RWPE2 (cell line): ENCODE data around the gene OGFR.

Experiments used
- ATAC-seq: fragments of 200-7000 bp; cut with Tn5 transposase; 3 replicates; pipeline ENCODE4 v1.9.1; 2021; ENCODE audit warnings: low read depth
- DNase-seq: peaks from one replicate; pipeline ENCODE4 v3.0.0-alpha.2; 2020; ENCODE audit warnings: low spot score
- H3K27ac ChIP-seq: fragments of 450-650 bp; 2 replicates; pipeline ENCODE4 v1.5.1; 2017; ENCODE audit warnings: mild to moderate bottlenecking; ENCODE audit not compliant: poor library complexity, severe bottlenecking
- H3K27me3 ChIP-seq: fragments of 250-450 bp; sonication (Bioruptor Pico); 2 replicates; pipeline ENCODE4 v1.5.1; 2021; ENCODE audit warnings: mild to moderate bottlenecking, moderate library complexity; ENCODE audit not compliant: insufficient read depth, poor library complexity, severe bottlenecking
- H3K36me3 ChIP-seq: fragments of 250-450 bp; sonication (Bioruptor Pico); 2 replicates; pipeline ENCODE4 v1.5.1; 2020; ENCODE audit warnings: low read depth, mild to moderate bottlenecking, moderate library complexity
- H3K4me1 ChIP-seq: fragments of 250-450 bp; sonication (Bioruptor Pico); 2 replicates; pipeline ENCODE4 v1.5.1; 2021; ENCODE audit warnings: mild to moderate bottlenecking, moderate library complexity; ENCODE audit not compliant: insufficient read depth, poor library complexity, severe bottlenecking
- H3K4me3 ChIP-seq: fragments of 250-450 bp; sonication (Bioruptor Pico); 2 replicates; pipeline ENCODE4 v1.5.1; 2021; ENCODE audit warnings: mild to moderate bottlenecking, moderate library complexity; ENCODE audit not compliant: severe bottlenecking
- H3K9me3 ChIP-seq: fragments of 250-450 bp; sonication (Bioruptor Pico); 2 replicates; pipeline ENCODE4 v1.5.1; 2021; ENCODE audit warnings: mild to moderate bottlenecking, moderate library complexity; ENCODE audit not compliant: severe bottlenecking
- CTCF ChIP-seq: fragments of 450-650 bp; IDR thresholded peaks from one replicate; pipeline ENCODE4 v1.5.1; 2017; ENCODE audit warnings: mild to moderate bottlenecking, moderate library complexity; ENCODE audit not compliant: poor library complexity, severe bottlenecking

The OGFR gene

GRCh38 chr20:62834967-62835730, 30.5 kb downstream of the OGFR start:
- TF ChIP-seq CTCF: no peak
- Histone ChIP-seq H3K4me1 (peaks cover 22% of the 10 kb centered on the region), H3K27me3 (no peaks in the 10 kb centered on the region), H3K36me3 (no peaks in the 10 kb centered on the region), H3K4me3 (no peak overlapping the region), H3K9me3 (no peaks in the 10 kb centered on the region), H3K27ac (no peak overlapping the region)
- ATAC-seq (no peak), DNase-seq (peak; percentile 77)

- Histone ChIP-seq H3K27ac (no peak overlapping the region), H3K36me3 (no peaks in the 10 kb centered on the region), H3K4me1 (peaks cover 20% of the 10 kb centered on the region), H3K4me3 (no peak overlapping the region), H3K27me3 (no peaks in the 10 kb centered on the region), H3K9me3 (no peaks in the 10 kb centered on the region)
- DNase-seq (peak; percentile 84), ATAC-seq (no peak)
- TF ChIP-seq CTCF: no peak
Measured at GRCh38 chr20:62835931-62836861, 31.6 kb downstream of the OGFR start.

GRCh38 chr20:62836967-62837490, 32.4 kb downstream of the OGFR start:
- ATAC-seq (no peak), DNase-seq (peak; percentile 74)
- Histone ChIP-seq H3K27me3 (no peaks in the 10 kb centered on the region), H3K9me3 (no peaks in the 10 kb centered on the region), H3K27ac (no peak overlapping the region), H3K36me3 (no peaks in the 10 kb centered on the region), H3K4me3 (no peak overlapping the region), H3K4me1 (peaks cover 12% of the 10 kb centered on the region)
- TF ChIP-seq CTCF: no peak

- no peaks in the 10 kb centered on the region for H3K9me3 ChIP-seq
- ATAC-seq: no peak
- TF ChIP-seq CTCF: no peak
- DNase-seq: peak; percentile 38
- H3K4me1 ChIP-seq: peaks cover 5% of the 10 kb centered on the region
- H3K4me3 ChIP-seq: no peak overlapping the region
- no peaks in the 10 kb centered on the region for H3K27me3 ChIP-seq
- no peaks in the 10 kb centered on the region for H3K36me3 ChIP-seq
- H3K27ac ChIP-seq: no peak overlapping the region
Measured at GRCh38 chr20:62837790-62838127, 33.1 kb downstream of the OGFR start.
